ENCODE measurements around the gene COL5A2.

- TF ChIP-seq CTCF (IDR thresholded peaks at IDR 0.05; ENCODE audit: low read depth, low read length) (no peak), EZH2phosphoT487 (IDR thresholded peaks at IDR 0.05; ENCODE audit: low read depth) (no peak)
These were observed 74.6 kb downstream of the COL5A2 start for GRCh38 chr2:189104934-189105333.
